ENCODE measurements around the gene BEND5.

Gene BEND5, protein sequence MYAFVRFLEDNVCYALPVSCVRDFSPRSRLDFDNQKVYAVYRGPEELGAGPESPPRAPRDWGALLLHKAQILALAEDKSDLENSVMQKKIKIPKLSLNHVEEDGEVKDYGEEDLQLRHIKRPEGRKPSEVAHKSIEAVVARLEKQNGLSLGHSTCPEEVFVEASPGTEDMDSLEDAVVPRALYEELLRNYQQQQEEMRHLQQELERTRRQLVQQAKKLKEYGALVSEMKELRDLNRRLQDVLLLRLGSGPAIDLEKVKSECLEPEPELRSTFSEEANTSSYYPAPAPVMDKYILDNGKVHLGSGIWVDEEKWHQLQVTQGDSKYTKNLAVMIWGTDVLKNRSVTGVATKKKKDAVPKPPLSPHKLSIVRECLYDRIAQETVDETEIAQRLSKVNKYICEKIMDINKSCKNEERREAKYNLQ

GRCh38 chr1:48776393-48777218, at the start of gene BEND5:
Gene BEND5, minus strand, starts transcription at chr1:48776891. Its CDS starts 60 bp downstream, at chr1:48776831.
- DNase-seq: no peak

GRCh38 chr1:48823168-48823567, 46.5 kb upstream of the BEND5 start:
- DNase-seq: no peak

- DNase-seq: no peak
Measured at GRCh38 chr1:48820491-48820890, 43.8 kb upstream of the BEND5 start.

DNA sequence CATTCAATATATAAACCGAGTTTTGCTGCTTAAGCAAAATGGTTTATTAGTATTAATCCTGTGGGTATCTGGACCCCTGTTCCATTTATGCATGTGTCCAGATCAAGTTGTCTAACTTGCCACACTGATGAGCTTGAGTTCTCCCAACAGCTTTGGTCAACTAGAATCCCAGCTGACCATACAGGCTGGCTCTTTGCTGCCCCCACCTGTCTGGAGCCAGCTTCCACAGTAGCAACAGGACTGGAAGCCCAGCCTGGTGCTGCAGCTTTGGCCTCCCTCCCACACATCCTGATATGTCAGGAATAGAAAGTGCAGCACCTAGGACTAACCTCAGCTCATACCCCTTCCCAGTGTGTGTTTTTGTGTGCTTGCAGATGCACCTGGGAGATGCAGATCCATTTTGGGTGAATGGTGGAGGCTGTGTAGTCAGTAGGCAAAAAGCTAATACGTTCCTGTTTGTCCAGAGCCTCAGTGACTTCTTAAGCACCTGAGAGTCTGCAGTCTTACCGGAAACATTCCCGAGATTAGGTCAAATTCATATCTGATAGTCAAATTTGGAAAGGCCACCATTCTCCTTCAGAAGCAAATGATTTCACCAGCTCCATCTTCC, 40.9 kb upstream of the BEND5 start:
- DNase-seq: no peak

DNA sequence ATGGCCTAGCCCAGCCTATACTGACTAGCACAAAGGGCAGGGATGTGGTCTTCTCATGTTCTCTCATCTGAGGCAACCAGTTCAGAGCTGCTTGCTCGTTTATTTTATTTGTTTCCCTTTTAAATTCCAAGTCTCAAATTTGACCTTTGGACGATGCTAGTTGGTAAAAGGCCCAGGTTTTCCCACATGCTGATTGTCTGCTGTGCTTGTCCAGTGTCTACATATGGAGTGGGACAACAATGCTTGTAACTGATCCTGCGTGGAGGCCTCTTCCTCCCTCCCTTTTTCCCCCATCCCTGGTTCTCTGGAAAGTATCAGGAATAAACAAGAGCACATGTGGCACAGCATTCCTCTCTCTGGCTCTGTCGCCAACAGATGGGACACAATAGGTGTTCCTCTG, 34.0 kb upstream of the BEND5 start:
- DNase-seq: no peak

GRCh38 chr1:48808496-48808895, 31.8 kb upstream of the BEND5 start:
- no peak for DNase-seq

GRCh38 chr1:48807554-48808260, 31.0 kb upstream of the BEND5 start:
- no peak for DNase-seq

- DNase-seq: no peak
Measured at GRCh38 chr1:48803474-48803873, 26.8 kb upstream of the BEND5 start.

DNA sequence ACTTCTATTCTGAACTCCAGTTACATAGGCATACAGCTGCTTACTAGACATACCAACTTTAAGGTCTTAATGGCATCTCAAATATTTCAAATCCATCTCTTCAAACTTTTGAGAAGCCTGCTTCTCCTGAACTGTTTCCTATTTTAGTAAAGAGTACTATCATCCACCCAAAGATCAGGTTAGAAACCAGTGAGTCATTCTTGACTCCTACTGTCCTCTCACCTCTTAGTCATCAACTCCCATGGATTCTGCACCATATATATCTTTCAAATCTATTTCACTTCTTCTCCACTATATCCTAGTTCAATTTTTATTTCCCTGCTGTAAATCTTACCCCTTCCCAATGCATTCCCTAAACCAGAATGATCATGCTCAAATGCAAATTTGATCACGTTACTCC, 18.1 kb upstream of the BEND5 start:
- DNase-seq: no peak

DNA sequence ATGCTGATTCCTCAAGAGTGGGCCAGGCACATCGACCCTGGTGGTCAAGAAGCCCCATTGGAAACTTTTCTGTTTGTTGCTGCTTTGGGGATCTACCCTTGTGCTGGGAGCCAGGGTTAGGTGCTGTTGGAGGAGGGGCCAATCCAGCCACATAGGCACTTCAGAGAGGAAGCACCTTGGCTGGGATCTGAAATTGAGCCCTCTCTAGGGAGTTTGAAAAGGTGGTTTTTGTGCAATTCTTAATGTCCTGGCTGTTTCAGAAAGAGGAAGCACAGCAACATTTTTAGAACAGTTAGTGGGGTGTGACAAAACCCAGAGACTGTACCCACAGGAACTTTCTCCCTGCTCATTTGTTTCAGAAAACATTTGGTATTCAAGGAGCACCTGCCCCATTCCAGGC, 17.2 kb upstream of the BEND5 start:
- DNase-seq: no peak

DNA sequence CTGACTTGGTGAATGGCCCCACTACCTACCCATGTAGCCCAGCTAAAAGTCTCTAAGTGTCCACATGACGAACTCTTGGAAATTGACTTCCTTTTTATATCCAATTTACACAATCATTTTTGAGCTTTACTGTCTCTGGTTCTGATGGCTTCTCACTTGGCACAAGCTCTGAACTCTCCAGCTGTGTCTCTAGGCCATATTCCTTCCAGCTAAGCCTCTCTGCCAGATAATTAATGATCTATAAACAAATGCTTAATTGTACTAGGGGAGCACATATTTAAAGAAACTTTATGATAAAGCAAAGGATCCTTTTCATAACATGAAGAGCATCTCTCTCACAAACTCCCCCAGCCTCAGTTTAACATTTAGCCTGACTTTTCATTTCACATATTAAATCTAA, 16.3 kb upstream of the BEND5 start:
- DNase-seq: no peak

DNA sequence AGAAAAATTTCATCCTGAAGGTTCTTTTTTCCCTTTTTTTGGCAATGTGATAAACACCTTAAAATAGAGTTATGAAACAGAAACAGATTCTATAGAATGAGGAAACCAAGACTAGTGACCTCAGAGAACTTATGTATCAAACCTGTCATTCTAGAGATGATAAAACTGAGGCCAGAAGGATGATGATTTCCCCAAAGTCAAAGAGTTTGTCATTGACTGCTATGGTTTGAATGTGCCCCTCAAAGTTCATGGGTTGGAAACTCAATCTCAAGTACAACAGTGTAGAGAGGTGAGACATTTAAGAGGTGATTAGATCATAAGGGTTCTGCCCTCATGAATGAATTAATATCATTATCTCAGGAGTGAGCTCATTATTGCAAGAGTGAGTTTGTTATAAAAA, 13.7 kb upstream of the BEND5 start:
- DNase-seq: no peak

- no peak for DNase-seq
Measured at GRCh38 chr1:48789903-48790302, 13.2 kb upstream of the BEND5 start.

DNA sequence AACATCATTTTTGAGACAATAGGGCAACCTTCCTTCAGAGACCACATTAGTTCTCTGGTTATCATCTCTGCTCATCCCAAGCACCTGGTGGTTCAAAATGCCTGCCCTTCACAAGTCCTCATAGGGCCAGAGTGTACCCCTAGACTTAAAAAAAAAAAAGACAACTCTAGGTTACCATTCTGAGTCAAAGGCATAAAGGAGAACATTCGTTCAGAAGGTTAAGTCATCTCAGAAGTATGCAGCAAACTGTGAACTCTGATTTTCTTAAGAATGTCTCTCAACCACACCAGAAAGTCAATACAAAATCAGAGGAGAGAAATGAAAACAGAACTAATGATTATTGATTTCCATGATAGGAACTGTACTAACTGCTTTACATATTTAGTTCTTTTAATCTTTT, 9.2 kb upstream of the BEND5 start:
- no peak for DNase-seq

DNA sequence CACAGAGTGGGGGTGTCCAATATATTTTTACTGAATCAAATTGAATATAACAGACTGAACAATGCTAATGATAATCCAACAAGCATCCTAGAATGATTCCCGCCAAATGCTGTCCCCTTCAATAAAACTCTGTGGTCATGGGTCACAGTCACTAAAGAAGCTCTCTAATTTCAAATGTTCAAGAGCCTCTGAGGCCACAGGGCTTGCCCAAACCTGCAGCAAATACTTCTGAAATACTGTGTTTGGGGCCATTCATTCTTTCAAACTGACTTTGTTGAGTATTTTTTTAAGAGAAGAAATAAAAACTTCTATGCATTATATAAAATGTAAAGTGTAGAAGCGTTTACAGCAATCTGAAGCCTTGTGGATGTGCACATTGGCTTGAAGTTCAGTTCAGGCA, 7.6 kb upstream of the BEND5 start:
- DNase-seq: no peak

GRCh38 chr1:48777219-48777895, 666 bp upstream of the BEND5 start:
- DNase-seq: no peak

GRCh38 chr1:48775831-48776392, 779 bp downstream of the BEND5 start:
- no peak for DNase-seq

- no peak for DNase-seq
Measured at GRCh38 chr1:48773133-48773532, 3.6 kb downstream of the BEND5 start.

DNA sequence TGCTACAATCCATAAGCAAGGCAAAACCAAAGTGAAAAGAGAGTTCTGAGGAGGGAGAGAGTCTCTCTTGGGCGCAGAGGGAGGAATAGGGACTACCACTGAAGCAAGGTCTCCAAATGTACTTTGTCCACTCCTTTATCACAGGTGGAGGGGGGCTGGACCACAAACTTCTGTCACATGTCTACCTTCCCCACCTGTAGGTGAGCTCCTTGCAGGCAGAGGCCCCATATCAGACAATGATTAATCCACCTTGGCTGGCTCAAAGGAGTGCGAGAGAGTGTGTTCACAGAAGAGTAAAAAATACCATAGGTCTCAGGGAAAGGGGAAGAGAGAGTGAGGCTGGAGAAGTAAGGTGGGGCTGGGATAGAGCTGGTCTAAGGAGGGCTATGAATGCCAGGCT, 4.5 kb downstream of the BEND5 start:
- no peak for DNase-seq

GRCh38 chr1:48771561-48771960, 5.1 kb downstream of the BEND5 start:
- no peak for DNase-seq

GRCh38 chr1:48767975-48768510, 8.6 kb downstream of the BEND5 start:
- no peak for DNase-seq

GRCh38 chr1:48765335-48765734, 11.4 kb downstream of the BEND5 start:
- DNase-seq: no peak

Measured in activated naive CD4-positive, alpha-beta T cell treated with Interleukin-2 at 50 U/mL for 16 hours (primary cell).